GM21515 (cell line): ENCODE measurements around the gene NRSN1.

Experiments
- ATAC-seq: cut with Tn5 transposase; IDR thresholded peaks from one replicate; pipeline ENCODE4 v1.9.1; 2021; ENCODE audit not compliant: unreplicated experiment

NRSN1 gene, protein sequence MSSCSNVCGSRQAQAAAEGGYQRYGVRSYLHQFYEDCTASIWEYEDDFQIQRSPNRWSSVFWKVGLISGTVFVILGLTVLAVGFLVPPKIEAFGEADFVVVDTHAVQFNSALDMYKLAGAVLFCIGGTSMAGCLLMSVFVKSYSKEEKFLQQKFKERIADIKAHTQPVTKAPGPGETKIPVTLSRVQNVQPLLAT

DNA sequence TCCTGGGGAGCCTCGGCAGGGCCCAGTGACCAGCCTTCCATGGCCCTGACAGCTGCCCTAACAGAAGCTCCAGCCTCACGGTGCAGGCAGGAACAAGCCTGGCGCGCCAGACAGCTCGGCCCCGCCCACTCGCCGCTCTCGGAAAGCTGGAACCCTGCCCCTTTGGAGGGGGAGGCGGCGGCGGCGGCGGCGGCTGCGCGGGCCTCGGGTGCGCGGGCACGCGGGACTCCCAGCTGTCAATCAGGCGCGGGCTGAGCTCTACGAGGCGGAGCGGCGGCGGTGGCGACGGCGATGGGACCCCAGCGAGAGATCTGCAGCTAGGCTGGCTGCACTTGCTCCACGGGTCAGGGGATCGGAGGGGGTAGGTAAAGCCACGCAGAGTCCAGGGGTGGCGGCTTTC lies at the start of gene NRSN1:
Gene NRSN1, plus strand, starts transcription at position 236 of the 400 bp plus-strand sequence. CDS start 8,113 bp downstream, outside the sequence.
- ATAC-seq, result no peak

DNA sequence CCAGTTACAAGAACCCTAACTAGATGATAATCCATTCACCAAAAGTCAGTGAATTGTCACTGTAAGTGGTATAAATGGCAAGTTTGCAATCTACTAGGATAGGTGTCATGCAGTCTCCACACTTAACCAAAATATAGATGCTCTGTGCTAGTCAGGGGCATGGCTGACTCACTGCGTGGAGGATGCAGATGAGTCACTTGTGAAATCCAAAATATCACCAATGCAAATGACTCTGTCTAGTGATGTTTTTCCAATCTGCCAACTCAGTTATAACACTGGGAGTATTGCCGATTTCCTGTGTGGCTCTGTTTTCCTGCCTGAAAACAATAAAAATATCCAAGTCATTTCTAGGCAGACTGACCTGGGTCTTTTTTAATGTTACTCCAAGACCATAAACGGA lies 47.8 kb upstream of the NRSN1 start:
- ATAC-seq, result no peak

DNA sequence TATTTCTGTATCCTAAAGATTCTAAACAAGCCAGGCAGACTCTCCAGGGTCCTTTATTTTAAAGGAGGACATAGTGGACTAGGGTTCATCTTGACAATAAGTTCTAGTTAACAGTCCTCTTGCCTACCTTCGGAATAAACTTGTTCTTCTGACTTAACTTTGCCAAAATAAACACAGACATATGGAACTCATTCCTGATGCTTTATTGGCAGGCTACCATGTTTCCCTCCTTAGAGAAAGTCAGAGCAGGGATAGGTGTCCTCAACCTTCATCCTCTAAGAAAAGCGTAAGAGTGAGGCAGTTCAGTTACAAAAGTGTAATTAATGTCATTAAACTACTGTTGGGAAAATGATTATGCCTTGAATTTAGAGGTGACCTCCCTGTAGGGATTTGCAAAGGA lies 46.9 kb upstream of the NRSN1 start:
- no peak for ATAC-seq

DNA sequence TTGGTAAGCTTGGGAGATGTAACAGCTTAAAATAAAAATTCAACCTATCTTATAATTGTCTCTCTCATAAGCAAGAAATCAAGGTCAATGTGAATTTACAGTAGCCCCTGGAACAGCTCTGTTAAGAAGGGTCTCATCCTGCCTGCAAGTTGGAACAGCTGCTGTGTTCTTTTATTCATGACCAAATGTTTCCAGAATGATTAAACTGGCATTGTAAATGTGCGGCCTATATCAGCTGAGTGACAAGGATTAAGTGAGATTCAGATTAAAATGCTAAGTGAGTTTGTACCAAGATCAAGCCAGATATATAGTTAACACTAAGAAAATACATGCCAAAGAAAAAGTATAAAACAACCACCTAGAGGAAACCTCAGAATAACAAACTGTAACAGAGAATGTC lies 45.3 kb upstream of the NRSN1 start:
- no peak for ATAC-seq

DNA sequence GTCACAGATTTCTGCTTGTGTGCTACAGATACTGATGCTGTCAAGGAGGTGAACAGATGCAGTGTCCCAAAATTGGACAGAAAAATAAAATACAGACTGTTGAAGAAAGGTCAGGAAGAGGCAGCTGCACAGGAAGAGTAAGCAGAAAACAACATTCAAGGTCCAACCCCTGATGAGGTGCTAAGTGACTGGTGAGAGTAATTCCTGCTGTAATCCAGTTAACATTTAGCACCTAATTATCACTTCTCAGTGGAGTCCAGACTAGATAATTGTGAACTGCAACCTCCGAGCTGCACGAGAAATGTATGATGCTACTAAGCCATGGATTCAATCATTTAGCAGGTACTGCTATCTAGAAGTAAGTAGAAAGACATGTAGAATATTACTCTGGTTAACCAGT lies 36.3 kb upstream of the NRSN1 start:
- ATAC-seq, result no peak

DNA sequence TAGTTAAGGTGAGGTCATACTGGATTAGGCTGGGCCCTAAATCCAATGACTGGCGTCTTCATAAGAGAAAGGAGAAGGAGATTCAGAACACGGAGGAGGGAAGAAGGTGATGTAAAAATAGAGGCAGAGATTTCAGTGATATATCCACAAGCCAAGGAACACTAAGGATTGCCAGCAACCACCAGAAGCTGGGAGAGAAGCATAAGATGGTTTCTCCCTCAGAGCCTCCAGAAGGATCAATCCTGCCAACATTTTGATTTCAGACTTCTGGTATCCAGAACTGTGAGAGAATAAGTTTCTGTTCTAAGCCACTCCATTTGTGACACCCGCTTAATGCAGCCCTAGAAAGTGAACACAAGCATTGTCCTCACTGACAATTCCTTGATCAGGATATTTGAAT lies 33.6 kb upstream of the NRSN1 start:
- ATAC-seq, result no peak

DNA sequence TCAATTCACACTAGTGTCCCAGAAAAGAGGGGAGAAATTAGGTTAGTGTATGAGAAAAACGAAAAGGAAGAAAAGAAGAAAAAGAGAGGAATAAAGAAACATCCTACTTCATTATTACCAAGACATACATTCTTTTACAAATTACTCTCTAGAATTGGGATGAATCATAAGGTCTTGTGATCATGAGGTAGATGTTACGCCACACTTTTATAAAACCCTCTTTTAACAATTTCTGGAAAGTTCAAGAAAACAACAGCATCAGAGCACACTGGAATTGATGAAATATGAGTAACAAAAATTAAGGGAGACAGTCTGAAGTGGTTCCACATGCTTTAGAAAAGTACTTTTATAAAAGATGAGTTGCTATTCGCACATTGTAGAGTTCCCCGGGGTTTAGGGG lies 32.6 kb upstream of the NRSN1 start:
- no peak for ATAC-seq

DNA sequence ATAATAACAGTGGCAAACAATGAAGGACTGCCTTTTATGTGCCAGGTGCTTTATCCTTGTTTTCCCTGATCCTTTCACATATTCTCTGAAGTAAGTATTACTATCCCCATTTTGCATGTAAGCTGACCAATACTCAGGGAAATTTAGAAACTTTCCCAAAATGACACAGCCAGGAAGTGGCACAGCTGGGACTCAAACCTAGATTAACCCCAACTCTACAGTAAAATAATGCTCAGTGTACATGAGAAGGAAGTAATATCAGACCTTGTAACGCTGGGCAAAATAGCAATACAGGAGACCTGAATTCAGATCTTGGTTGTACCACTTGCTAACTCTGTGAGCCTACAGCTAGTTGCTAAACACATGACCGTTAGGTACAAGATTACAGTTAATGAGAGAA lies 26.8 kb upstream of the NRSN1 start:
- no peak for ATAC-seq

DNA sequence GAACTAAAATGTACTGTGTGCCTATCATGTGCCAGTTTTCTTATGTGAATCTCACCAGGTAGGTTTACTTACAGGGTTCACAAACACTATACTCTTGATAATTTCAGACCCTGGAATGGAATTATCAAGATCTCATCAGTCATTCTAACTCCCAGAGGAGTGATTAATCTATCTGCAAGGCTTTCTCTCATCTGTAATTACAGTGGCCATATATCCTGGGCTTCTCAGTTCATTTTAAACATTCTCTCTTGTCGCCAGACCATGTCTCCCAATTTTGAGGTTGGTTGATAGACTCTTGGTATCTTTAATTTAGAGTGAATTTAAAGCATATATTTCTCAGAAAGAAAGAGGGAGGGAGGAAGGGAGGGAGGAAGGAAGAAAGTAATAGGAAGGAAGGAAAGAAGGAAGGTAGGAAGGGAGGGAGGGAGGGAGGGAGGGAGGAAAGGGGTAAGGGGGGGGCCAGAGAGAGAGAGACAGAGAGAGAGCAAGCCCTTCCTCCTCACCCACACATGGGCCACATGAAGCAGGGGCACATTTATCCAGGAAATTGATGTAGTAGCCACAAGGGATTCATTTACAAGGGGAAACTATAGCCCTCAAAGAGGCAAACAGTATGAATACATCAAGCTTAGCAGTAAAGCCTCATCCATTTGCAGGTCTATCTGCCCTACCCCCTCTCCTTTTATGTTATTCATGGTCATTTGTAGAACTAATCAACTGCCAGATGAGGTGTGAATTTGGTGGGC lies 25.8 kb upstream of the NRSN1 start:
- ATAC-seq, result no peak

DNA sequence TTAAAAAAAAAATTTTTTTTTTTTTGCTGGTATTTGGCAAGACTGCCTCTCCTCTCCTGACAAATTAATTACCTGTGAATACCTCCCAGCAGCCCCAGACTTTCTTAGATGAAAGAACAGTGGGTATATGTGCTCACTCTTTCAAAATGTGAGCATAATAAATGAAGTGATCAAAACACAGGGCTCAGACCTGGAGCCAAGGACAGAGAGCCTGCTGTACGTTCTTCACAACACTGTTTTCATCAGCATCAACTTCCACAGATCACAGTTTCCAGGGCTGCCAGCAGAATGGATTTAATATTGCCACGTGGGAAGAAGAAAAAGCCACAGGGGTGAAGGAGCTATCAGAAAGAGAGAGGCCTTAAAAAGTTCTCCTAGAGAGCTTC lies 25.3 kb upstream of the NRSN1 start:
- ATAC-seq, result no peak

DNA sequence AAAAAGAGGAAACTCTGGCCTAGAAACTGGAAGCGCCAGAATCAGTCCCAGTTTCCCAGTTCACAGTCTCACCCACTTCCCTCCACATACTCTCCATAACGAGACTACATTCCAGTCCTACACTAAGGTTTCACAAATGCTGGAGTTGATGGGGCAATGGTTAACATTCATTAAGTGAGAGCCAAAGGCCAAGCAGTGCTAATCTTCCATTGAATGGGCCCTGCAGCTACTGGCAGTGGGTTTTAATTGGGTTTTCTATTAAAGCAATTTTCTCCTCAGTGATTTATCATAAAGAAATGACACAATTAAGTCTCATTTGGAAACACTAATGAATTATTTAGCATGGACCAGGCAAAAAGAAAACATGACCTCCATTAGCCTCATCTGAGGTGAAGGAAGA lies 20.8 kb upstream of the NRSN1 start:
- ATAC-seq, result no peak

DNA sequence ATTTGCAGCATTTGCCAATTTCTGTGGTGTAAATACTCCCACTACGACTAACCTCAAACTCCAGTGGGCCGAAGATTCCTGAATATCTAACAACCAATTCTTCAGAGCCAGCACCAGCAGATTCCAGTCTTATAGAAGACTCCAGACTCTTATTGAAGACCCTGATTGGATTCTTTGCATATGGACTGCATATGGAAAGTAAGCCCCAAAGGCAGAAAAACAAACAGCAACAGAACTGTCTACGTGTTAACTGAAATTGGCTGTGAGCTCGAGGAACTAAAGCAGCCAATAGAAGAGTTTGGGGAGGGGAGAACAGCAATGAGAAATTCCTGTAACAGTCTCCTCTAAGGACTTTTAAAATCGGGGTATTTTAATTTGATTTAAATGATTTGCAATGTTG lies 19.7 kb upstream of the NRSN1 start:
- ATAC-seq, result no peak

DNA sequence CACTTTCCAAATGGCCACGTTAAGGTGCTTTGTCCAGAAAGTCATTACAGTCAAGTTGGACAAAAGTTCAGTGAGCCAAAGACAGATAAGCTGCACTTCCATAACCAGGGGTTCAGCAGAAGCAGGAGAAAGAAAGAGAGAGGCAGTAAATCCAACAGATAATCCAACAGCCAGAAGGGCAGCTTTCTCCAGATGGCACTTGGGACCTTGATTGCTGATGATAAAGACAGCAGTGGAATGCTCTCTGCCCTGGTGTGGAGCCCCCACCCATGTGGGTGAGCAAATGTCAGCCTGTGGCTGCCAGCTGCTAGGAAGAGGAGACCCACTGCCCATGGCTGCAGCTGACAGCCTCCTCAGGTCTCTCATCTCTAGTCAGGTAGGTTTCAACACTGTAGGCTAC lies 18.7 kb upstream of the NRSN1 start:
- ATAC-seq, result no peak

DNA sequence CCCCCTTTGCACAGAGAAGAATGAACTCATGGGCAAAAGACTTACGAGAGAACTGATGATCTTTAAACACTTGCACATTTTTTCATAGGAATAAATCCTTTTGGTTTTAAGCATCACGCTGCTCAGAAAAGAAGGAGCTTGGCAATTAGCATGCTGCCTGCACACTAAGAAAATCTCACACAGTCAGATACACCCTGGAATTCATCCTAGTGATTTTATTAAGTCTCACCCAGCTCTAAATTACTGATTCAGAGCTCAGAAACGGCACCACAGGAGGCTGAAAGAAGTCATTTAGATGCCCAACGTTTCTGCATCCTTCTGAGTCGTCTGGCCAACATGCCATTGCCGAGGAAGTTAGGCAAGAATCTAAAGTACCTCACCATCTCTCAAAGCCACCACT lies 18.0 kb upstream of the NRSN1 start:
- ATAC-seq, result no peak

DNA sequence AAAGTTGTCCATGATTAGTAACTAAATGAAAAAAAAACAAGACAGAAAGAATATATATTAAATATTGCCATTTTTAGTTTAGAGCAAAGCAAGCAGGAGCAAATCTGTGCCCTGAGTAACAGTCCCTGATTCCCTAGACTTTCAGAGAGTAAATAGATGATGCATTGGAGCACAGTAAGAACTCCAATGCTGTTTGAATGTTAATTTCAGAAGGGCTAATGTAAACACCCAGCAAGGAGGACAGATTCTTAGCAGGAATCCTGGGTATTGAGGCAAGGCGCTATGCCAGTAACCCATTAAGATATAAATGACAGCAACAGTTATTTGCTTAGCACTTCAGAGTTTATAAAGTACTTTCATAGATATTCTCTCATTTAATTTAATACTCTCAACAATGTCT lies 15.6 kb upstream of the NRSN1 start:
- no peak for ATAC-seq

DNA sequence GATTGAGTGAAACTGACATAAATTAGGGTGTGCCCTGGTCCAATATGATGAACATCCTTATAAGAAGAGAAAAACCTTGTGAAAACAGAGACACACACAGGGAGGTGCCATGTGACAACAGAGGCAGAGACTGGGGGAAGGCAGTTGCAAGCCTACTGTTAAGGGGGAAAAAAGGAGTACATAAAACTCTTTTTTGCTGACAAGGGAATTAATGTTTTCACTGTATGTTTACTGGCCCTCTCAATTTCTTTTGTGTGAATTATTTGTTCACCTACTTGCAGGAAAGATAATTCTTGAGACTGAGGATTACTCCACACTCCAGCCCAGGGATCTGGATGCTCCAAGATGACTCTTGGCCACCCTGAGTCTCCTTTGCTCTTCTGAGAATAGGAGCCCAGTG lies 12.1 kb upstream of the NRSN1 start:
- no peak for ATAC-seq

DNA sequence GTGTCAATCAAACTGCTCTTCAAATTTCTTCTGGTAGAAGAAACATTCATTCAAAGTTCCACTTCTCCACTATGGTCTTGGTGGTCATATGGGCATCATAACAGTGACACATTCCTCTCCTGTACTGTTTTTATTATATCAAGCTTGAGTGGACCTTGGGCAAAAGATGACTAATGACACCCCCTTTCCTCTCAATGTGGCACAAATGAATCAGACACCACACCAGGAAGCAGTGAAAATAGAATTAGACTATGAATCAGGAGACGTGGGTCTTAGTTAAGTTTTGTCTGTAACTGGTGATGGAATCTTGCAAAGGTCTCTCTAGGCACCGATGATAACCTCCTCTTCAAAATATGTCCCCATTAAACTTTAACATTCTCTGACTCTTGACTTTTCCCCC lies 9.0 kb upstream of the NRSN1 start:
- no peak for ATAC-seq

DNA sequence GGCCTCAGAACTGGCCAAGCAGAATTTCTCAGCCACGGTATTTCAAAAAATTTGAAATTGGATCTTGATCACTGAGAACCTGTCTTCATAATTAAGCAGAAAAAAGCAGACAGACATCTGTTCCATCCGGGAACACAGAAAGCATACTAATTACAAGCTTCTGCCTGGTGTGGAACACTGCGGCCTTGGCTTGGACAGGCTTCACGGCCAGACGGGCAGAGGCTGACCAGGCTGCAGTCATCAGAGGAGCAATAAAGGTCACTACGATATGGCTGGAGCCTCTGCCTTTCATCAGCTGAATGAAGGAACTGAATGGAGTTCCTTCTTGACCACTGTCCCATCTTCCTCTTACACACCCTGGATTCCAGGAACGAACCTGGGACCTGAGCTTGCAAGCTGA lies 3.9 kb upstream of the NRSN1 start:
- no peak for ATAC-seq

DNA sequence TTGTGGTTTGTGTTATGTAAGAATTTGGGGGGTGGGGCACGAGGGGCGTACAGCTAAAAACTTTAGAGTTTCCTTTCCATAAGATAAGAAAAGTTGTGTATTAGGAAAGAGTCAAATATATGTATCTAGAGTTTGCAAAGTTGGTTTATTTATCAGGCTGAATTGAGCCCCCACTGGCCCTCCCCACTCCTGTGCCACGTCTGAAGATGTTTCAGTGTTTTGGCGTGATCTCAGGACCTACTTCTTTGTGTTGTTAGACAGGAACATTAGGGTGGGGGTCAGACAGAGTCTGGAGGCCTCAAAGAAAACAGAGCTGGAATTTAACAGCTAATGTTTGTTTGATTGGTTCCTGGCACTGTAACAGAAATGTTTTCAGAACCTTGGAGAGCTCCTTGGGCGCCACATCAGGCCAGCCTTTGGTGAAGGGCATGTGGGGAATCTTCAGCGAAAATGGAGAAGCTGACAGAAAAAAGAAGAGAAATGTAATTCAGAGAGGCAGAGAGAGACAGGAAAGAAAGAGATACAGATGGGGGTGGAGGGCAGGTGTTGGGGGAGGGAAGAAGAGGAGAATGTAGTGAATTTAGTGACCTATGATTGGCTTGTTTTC lies 674 bp downstream of the NRSN1 start:
- ATAC-seq, result no peak

DNA sequence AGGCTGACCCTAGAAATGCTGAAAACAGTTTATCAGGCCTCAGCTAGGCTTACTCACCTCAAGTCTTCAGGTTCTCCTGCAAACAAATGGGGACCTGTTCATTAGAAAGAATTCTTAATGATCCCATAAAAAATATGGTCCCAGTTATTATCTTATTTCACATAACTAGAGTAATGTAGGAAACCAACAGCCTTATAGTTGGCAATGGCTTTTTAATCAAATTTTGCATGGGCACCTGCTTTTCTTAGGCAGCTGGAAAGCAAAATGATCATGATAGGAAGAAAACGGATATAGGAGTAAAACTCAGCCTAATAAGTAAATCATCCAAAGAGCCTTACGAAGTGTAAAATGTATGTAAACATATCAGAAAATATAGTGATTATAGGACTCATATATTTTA lies 1.3 kb downstream of the NRSN1 start:
- no peak for ATAC-seq

DNA sequence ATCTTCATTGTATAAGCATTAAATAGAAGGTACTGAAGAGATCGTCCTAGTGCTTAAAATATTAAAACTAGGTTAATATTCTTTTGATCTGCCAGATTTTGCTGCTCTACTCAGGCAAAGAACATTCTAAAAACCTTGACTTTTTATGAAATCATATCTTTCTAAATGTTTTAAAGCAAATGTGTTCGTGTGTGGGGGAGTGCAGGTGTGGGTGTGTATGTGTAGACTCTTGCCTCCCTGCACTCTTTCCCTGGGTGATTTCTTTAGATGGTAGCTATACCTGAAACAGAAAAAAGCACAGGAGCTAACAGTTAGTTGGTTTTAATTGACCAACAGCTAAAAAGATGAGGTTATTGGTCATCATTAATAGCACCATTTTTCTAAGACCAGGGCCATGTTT lies 5.7 kb downstream of the NRSN1 start:
- ATAC-seq, result no peak

DNA sequence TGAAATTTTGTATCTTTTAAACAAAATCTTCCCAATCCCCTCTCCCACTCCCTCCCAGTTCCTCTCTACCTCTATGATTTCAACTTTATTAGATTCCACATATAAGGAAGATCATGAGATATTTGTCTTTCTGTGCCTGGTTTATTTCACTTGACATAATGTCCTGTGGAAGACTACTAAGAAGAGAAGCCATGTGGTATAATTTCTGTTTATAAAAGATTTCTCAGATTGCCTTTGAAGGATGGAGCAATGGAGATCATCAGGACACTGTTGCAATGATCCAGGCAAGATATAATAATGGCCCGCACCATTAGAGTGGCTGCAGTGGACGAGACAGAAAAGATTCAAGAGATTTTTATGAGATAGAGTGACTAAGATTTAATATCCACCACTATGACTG lies 13.1 kb downstream of the NRSN1 start:
- no peak for ATAC-seq

DNA sequence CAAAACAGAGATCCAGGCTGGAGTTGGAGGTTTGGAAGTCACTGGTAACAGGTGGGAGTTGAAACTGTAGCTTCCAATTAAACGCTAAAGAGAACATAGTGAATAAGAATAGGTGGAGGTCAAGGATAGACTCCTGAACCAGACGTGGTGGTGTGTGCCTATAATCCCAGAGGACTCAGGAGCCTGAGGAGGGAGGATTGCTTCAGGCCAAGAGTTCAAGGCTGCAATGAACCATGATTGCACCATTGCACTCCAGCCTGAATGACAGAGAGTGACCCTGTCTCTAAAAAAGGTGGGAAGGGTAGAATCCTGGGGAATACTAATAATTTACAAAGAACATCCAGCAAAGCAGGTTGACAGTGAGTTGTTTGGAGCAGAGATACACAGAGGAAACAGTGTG lies 13.6 kb downstream of the NRSN1 start:
- ATAC-seq, result no peak
